Measurements from ENCODE around the gene ARHGAP15.

ARHGAP15 gene

GRCh38 chr2:143190431-143190830 is 61.2 kb downstream of the ARHGAP15 start:
- no peak for TF ChIP-seq ZBTB7A (IDR thresholded peaks at IDR 0.05; ENCODE audit: low read depth)

- TF ChIP-seq TCF12 (IDR thresholded peaks at IDR 0.05; ENCODE audit: low read depth) (no peak), TEAD4 (IDR thresholded peaks at IDR 0.05) (no peak), CREB1 (IDR thresholded peaks at IDR 0.05; ENCODE audit: low read depth) (no peak), RAD21 (IDR thresholded peaks at IDR 0.05; ENCODE audit: low read depth) (no peak), FOXM1 (IDR thresholded peaks at IDR 0.05; ENCODE audit: borderline replicate concordance, low read depth) (no peak), ZBTB7A (IDR thresholded peaks at IDR 0.05; ENCODE audit: low read depth) (no peak), NFIC (IDR thresholded peaks at IDR 0.05) (no peak), CEBPB (IDR thresholded peaks at IDR 0.05) (no peak), YY1 (IDR thresholded peaks at IDR 0.05; ENCODE audit: low read depth) (no peak), EP300 (IDR thresholded peaks at IDR 0.05; ENCODE audit: borderline replicate concordance) (no peak), USF1 (IDR thresholded peaks at IDR 0.05) (no peak), REST (IDR thresholded peaks at IDR 0.05; ENCODE audit: low read depth) (no peak), MAX (IDR thresholded peaks at IDR 0.05) (no peak), TAF1 (IDR thresholded peaks at IDR 0.05; ENCODE audit: low read depth) (no peak), EGR1 (IDR thresholded peaks at IDR 0.05) (no peak)
Measured at GRCh38 chr2:143192106-143192505, 62.9 kb downstream of the ARHGAP15 start.

- TF ChIP-seq EP300 (IDR thresholded peaks at IDR 0.05; ENCODE audit: borderline replicate concordance) (no peak), FOXM1 (IDR thresholded peaks at IDR 0.05; ENCODE audit: borderline replicate concordance, low read depth) (no peak), CREB1 (IDR thresholded peaks at IDR 0.05; ENCODE audit: low read depth) (no peak), TEAD4 (IDR thresholded peaks at IDR 0.05) (no peak), TCF12 (IDR thresholded peaks at IDR 0.05; ENCODE audit: low read depth) (no peak), RAD21 (IDR thresholded peaks at IDR 0.05; ENCODE audit: low read depth) (no peak), USF1 (IDR thresholded peaks at IDR 0.05) (no peak), YY1 (IDR thresholded peaks at IDR 0.05; ENCODE audit: low read depth) (no peak), ZBTB7A (IDR thresholded peaks at IDR 0.05; ENCODE audit: low read depth) (no peak), MAX (IDR thresholded peaks at IDR 0.05) (no peak), CEBPB (IDR thresholded peaks at IDR 0.05) (no peak), EGR1 (IDR thresholded peaks at IDR 0.05) (no peak), TAF1 (IDR thresholded peaks at IDR 0.05; ENCODE audit: low read depth) (no peak), REST (IDR thresholded peaks at IDR 0.05; ENCODE audit: low read depth) (no peak), NFIC (IDR thresholded peaks at IDR 0.05) (no peak)
Measured at GRCh38 chr2:143192716-143193115, 63.5 kb downstream of the ARHGAP15 start.

GRCh38 chr2:143193121-143193520 is 63.9 kb downstream of the ARHGAP15 start:
- TF ChIP-seq TEAD4 (IDR thresholded peaks at IDR 0.05) = no peak
- TF ChIP-seq ZBTB7A (IDR thresholded peaks at IDR 0.05; ENCODE audit: low read depth) = no peak
- no peak for TF ChIP-seq FOXM1 (IDR thresholded peaks at IDR 0.05; ENCODE audit: borderline replicate concordance, low read depth)
- TF ChIP-seq CEBPB (IDR thresholded peaks at IDR 0.05) = no peak
- no peak for TF ChIP-seq TCF12 (IDR thresholded peaks at IDR 0.05; ENCODE audit: low read depth)
- TF ChIP-seq CREB1 (IDR thresholded peaks at IDR 0.05; ENCODE audit: low read depth) = no peak
- TF ChIP-seq EGR1 (IDR thresholded peaks at IDR 0.05) = no peak

GRCh38 chr2:143195511-143195910 is 66.3 kb downstream of the ARHGAP15 start:
- TF ChIP-seq TEAD4 (IDR thresholded peaks at IDR 0.05) = no peak
- no peak for TF ChIP-seq CEBPB (IDR thresholded peaks at IDR 0.05)
- no peak for TF ChIP-seq NFIC (IDR thresholded peaks at IDR 0.05)
- TF ChIP-seq FOXM1 (IDR thresholded peaks at IDR 0.05; ENCODE audit: borderline replicate concordance, low read depth) = no peak
- TF ChIP-seq TCF12 (IDR thresholded peaks at IDR 0.05; ENCODE audit: low read depth) = no peak
- no peak for TF ChIP-seq ZBTB7A (IDR thresholded peaks at IDR 0.05; ENCODE audit: low read depth)
- TF ChIP-seq USF1 (IDR thresholded peaks at IDR 0.05) = no peak
- TF ChIP-seq YY1 (IDR thresholded peaks at IDR 0.05; ENCODE audit: low read depth) = no peak
- TF ChIP-seq RAD21 (IDR thresholded peaks at IDR 0.05; ENCODE audit: low read depth) = no peak

GRCh38 chr2:143204062-143204461 is 74.8 kb downstream of the ARHGAP15 start:
- TF ChIP-seq TAF1 (IDR thresholded peaks at IDR 0.05; ENCODE audit: low read depth) (no peak), MAX (IDR thresholded peaks at IDR 0.05) (no peak), REST (IDR thresholded peaks at IDR 0.05; ENCODE audit: low read depth) (no peak), USF1 (IDR thresholded peaks at IDR 0.05) (no peak), RAD21 (IDR thresholded peaks at IDR 0.05; ENCODE audit: low read depth) (no peak), EGR1 (IDR thresholded peaks at IDR 0.05) (no peak), TCF12 (IDR thresholded peaks at IDR 0.05; ENCODE audit: low read depth) (no peak), CEBPB (IDR thresholded peaks at IDR 0.05) (no peak), TEAD4 (IDR thresholded peaks at IDR 0.05) (no peak), ZBTB7A (IDR thresholded peaks at IDR 0.05; ENCODE audit: low read depth) (no peak), EP300 (IDR thresholded peaks at IDR 0.05; ENCODE audit: borderline replicate concordance) (no peak), FOXM1 (IDR thresholded peaks at IDR 0.05; ENCODE audit: borderline replicate concordance, low read depth) (no peak), YY1 (IDR thresholded peaks at IDR 0.05; ENCODE audit: low read depth) (no peak), NFIC (IDR thresholded peaks at IDR 0.05) (no peak), CREB1 (IDR thresholded peaks at IDR 0.05; ENCODE audit: low read depth) (no peak)

Measured in Ishikawa (cell line).